HG03103 (cell line): ENCODE measurements around the gene RLIM.

ENCODE experiments used
- ATAC-seq: cut with Tn5 transposase; IDR thresholded peaks from one replicate; pipeline ENCODE4 v1.9.1; 2021; ENCODE audit warnings: low read depth; ENCODE audit not compliant: unreplicated experiment

Gene RLIM

GRCh38 chrX:74536832-74537371, 77.5 kb downstream of the RLIM start:
- ATAC-seq = no peak

- no peak for ATAC-seq
Observed at GRCh38 chrX:74536152-74536831, 78.1 kb downstream of the RLIM start.

DNA sequence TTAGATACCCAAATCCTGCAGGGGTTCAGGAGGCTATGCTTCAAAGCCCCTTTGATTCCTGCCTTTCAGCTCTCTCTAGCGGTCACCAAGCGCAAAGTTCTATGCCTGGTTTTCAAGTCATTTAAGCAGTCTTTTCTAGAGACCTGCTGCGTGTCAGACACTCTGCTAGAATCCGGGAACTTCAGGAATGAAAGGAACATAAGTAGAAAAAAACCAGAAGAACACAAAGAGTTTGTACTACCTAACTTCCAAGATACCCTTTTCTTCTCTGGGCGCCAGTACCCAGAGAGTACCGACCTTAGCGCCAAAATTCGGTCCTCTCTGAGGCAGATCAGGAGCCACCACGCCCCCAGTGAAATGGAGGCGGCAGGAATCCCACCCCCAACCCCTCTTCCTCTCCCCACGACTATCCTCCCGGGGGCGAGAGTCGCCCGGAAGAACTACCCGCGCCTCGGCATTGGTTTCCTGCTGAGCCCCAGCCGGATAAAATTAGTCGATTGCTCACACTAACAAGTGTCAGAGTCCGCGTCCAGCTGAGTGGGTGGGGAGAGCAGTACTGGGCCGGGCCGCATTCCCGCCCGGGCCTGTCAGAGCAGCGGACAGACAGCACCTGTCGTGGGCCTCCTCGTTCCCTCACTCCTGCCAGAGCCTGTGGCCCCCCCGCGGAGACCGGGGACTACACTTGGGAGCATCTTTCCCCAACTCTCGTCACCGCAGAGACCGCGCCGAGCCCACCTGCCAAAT, 78.8 kb downstream of the RLIM start:
- ATAC-seq = no peak
